ENCODE data around the gene MSANTD2. TPM values are rescaled to one million over a fixed set of nuclear protein-coding genes. Genes with fewer than 3 reads are reported as not detected.

MSANTD2 gene
- total RNA-seq, 1 experiment from 2014 or later: 8.6 TPM

DNA sequence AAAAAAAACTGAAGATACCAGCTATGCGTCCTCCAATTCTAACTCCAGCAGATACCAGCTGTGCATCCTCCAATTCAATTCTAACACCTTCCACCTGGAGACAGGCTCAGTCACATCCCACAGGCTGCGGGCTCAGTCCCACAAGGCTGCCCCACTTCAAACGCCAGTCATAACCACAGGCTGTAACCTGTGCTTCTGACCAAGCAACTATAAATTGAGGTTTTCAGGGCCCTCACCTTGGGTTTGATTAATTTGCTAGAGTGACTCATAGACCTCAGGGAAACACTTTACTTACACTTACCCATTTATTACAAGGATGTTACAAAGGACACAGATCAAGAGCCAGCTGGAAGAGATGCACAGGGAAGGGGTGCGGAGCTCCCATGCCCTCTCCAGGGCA, 32.4 kb upstream of the MSANTD2 start (continued):
- TF ChIP-seq POLR2AphosphoS5 (IDR thresholded peaks at IDR 0.05; ENCODE audit: low read depth, low read length) (no peak), RAD21 (IDR thresholded peaks at IDR 0.05; ENCODE audit: low read depth) (no peak)

DNA sequence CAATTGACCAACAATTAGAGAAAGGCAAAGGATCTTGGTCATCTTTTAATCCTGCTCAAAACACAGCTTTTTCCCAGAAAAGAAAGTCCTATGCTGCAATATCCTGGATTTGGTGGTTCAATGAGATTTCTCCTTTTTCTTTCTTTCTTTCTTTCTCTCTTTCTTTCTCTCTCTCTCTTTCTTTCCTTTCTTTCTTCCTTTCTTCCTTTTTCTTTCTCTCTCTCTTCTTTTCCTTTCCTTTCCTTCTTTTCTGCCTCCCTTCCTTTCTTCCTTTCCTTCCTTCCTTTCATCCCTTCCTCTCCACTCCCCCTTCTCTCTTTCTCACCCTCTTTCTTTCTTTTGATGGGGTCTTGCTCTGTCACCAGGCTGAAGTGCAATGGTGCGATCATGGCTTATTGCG, 31.7 kb upstream of the MSANTD2 start:
- no peak overlapping the region for H3K27ac ChIP-seq (ENCODE audit: low read depth, low read length)
- no TSS peak for BruUV-seq (replicated peaks)
- no peak for TF ChIP-seq EZH2phosphoT487 (IDR thresholded peaks at IDR 0.05; ENCODE audit: borderline replicate concordance)
- no peak for TF ChIP-seq YY1 (IDR thresholded peaks at IDR 0.05; ENCODE audit: extremely low read depth, insufficient replicate concordance, low read depth, low read length)
- TF ChIP-seq, protein P1, sequence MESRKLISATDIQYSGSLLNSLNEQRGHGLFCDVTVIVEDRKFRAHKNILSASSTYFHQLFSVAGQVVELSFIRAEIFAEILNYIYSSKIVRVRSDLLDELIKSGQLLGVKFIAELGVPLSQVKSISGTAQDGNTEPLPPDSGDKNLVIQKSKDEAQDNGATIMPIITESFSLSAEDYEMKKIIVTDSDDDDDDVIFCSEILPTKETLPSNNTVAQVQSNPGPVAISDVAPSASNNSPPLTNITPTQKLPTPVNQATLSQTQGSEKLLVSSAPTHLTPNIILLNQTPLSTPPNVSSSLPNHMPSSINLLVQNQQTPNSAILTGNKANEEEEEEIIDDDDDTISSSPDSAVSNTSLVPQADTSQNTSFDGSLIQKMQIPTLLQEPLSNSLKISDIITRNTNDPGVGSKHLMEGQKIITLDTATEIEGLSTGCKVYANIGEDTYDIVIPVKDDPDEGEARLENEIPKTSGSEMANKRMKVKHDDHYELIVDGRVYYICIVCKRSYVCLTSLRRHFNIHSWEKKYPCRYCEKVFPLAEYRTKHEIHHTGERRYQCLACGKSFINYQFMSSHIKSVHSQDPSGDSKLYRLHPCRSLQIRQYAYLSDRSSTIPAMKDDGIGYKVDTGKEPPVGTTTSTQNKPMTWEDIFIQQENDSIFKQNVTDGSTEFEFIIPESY (IDR thresholded peaks at IDR 0.05; ENCODE audit: extremely low read depth, insufficient replicate concordance, low read length): no peak
- TF ChIP-seq RAD21 (IDR thresholded peaks at IDR 0.05; ENCODE audit: low read depth): no peak
- no peak for TF ChIP-seq CBX3 (IDR thresholded peaks at IDR 0.05; ENCODE audit: low read depth)
- no peak for TF ChIP-seq ELF1 (IDR thresholded peaks at IDR 0.05; ENCODE audit: borderline replicate concordance, low read depth)
- TF ChIP-seq, protein P2, sequence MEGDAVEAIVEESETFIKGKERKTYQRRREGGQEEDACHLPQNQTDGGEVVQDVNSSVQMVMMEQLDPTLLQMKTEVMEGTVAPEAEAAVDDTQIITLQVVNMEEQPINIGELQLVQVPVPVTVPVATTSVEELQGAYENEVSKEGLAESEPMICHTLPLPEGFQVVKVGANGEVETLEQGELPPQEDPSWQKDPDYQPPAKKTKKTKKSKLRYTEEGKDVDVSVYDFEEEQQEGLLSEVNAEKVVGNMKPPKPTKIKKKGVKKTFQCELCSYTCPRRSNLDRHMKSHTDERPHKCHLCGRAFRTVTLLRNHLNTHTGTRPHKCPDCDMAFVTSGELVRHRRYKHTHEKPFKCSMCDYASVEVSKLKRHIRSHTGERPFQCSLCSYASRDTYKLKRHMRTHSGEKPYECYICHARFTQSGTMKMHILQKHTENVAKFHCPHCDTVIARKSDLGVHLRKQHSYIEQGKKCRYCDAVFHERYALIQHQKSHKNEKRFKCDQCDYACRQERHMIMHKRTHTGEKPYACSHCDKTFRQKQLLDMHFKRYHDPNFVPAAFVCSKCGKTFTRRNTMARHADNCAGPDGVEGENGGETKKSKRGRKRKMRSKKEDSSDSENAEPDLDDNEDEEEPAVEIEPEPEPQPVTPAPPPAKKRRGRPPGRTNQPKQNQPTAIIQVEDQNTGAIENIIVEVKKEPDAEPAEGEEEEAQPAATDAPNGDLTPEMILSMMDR (IDR thresholded peaks at IDR 0.05 in 2 of 3, conservative IDR thresholded peaks at IDR 0.05 in 1 of 3; ENCODE audit: borderline replicate concordance in 1 of 3, insufficient read depth in 1 of 3, low read depth in 2 of 3, low read length in 2 of 3): no peak
- TF ChIP-seq POLR2AphosphoS5 (IDR thresholded peaks at IDR 0.05; ENCODE audit: low read depth, low read length): no peak
- no peak for TF ChIP-seq EGR1 (IDR thresholded peaks at IDR 0.05; ENCODE audit: low read depth)
- no peak for TF ChIP-seq CEBPB (IDR thresholded peaks at IDR 0.05; ENCODE audit: low read depth)
- TF ChIP-seq, protein P3, sequence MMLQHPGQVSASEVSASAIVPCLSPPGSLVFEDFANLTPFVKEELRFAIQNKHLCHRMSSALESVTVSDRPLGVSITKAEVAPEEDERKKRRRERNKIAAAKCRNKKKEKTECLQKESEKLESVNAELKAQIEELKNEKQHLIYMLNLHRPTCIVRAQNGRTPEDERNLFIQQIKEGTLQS (IDR thresholded peaks at IDR 0.05): no peak
- no peak for TF ChIP-seq FOSL1 (IDR thresholded peaks at IDR 0.05; ENCODE audit: low read depth)
- intact Hi-C loops (cut with micrococcal nuclease): loop anchor here (10.0 kb wide), 1 partner anchor 417 kb away; no protein-coding TSS in a partner anchor
- ChIA-PET RAD21 (ENCODE audit: low non-redundant PET in 1 of 2, low total read pairs in 2 of 2, uncharacterized antibody in 2 of 2, unreplicated experiment in 2 of 2) (no interaction called here), CTCF (no interaction called here), POLR2A (no interaction called here)
- H4K20me1 ChIP-seq (ENCODE audit: insufficient read depth): no peaks in the 10 kb centered on the region
- no peak overlapping the region for H3K9ac ChIP-seq (ENCODE audit: low read length)
- no peak overlapping the region for H3K4me2 ChIP-seq (ENCODE audit: low read length)
- ATAC-seq: no peak
- no peaks in the 10 kb centered on the region for H3K79me2 ChIP-seq (ENCODE audit: insufficient read depth, low read length)
- no peaks in the 10 kb centered on the region for H3K27me3 ChIP-seq (ENCODE audit: insufficient read depth, low read length)
- no peak overlapping the region for H2AFZ ChIP-seq (ENCODE audit: low read depth, low read length, poor library complexity, severe bottlenecking)
- H3K9me3 ChIP-seq (ENCODE audit: control insufficient read depth in 1 of 2, insufficient read depth in 1 of 2, low read depth in 1 of 2, low read length in 2 of 2): no peaks in the 10 kb centered on the region
- no peak overlapping the region for H3K4me3 ChIP-seq (replicated peaks in 1 of 2; ENCODE audit: low read depth in 1 of 2, low read length in 2 of 2)
- DNase-seq (ENCODE audit: low read depth, low spot score): no peak
- no peaks in the 10 kb centered on the region for H3K36me3 ChIP-seq (ENCODE audit: control insufficient read depth in 1 of 2, insufficient read depth in 2 of 2, low read length in 2 of 2)
- H3K4me1 ChIP-seq (ENCODE audit: control insufficient read depth in 1 of 2, insufficient read depth in 2 of 2, low read length in 2 of 2): no peaks in the 10 kb centered on the region
- no peaks in the 10 kb centered on the region for H3K9me2 ChIP-seq (ENCODE audit: insufficient read depth)

All from HCT116 (cell line).